ENCODE measurements around the gene EIF4G1. TPM values are rescaled to one million over a fixed set of nuclear protein-coding genes. Genes with fewer than 3 reads are reported as not detected.
A peak's percentile ranks its signal among the peaks of the same experiment; 100 is the strongest.

Gene EIF4G1
- total and polyA plus RNA-seq, 2 experiments from 2014 or later: 166 to 275 TPM

DNA sequence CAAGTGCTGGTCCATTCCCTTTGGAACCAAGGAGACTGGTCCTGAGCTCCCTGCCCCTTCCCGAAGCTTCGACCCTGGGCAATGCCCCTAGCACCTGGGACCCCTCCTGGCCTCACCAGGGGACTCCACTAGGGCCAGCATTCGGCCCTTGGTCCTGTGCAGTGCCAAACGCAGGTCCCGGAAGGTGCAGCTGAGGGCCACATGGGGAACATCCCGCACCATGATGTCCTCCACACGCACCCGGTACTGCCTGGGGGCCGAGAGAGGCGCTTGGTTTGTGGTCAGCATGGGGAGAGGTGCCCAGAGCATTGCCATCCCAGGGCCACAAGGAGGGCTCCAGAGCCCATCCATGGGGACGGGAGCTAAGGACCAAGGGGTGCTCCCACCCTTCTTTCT lies 39.1 kb downstream of the EIF4G1 start:
- H3K36me3 ChIP-seq: peaks cover 10% of the 10 kb centered on the region
- no peaks in the 10 kb centered on the region for H3K27me3 ChIP-seq
- H3K27ac ChIP-seq: no peak overlapping the region
- no peak for DNase-seq (ENCODE audit: low read depth in 1 of 2, low spot score in 1 of 2)
- no peaks in the 10 kb centered on the region for H3K9me3 ChIP-seq (ENCODE audit: low read depth)
- TF ChIP-seq CTCF (IDR thresholded peaks at IDR 0.05; ENCODE audit: low read depth, low read length): no peak
- H3K4me3 ChIP-seq: no peak overlapping the region
- no peaks in the 10 kb centered on the region for H3K4me1 ChIP-seq (ENCODE audit: low read depth)

- no peaks in the 10 kb centered on the region for H3K4me1 ChIP-seq (ENCODE audit: low read depth)
- H3K27me3 ChIP-seq: no peaks in the 10 kb centered on the region
- TF ChIP-seq CTCF (IDR thresholded peaks at IDR 0.05; ENCODE audit: low read depth, low read length): peak; percentile 76
- H3K9me3 ChIP-seq (ENCODE audit: low read depth): no peaks in the 10 kb centered on the region
- peaks cover 10% of the 10 kb centered on the region for H3K36me3 ChIP-seq
- no peak overlapping the region for H3K4me3 ChIP-seq
- peak; percentile 50 to 61 for DNase-seq (ENCODE audit: low read depth in 1 of 2, low spot score in 1 of 2)
- no peak overlapping the region for H3K27ac ChIP-seq
Observed at GRCh38 chr3:184354121-184354728, 39.8 kb downstream of the EIF4G1 start.

GRCh38 chr3:184354754-184355153 lies 40.3 kb downstream of the EIF4G1 start:
- Histone ChIP-seq H3K4me1 (ENCODE audit: low read depth) (no peaks in the 10 kb centered on the region), H3K27me3 (no peaks in the 10 kb centered on the region), H3K4me3 (no peak overlapping the region), H3K9me3 (ENCODE audit: low read depth) (no peaks in the 10 kb centered on the region), H3K36me3 (peaks cover 10% of the 10 kb centered on the region), H3K27ac (no peak overlapping the region)
- DNase-seq (ENCODE audit: low read depth in 1 of 2, low spot score in 1 of 2): no peak
- TF ChIP-seq CTCF (IDR thresholded peaks at IDR 0.05; ENCODE audit: low read depth, low read length): no peak

DNA sequence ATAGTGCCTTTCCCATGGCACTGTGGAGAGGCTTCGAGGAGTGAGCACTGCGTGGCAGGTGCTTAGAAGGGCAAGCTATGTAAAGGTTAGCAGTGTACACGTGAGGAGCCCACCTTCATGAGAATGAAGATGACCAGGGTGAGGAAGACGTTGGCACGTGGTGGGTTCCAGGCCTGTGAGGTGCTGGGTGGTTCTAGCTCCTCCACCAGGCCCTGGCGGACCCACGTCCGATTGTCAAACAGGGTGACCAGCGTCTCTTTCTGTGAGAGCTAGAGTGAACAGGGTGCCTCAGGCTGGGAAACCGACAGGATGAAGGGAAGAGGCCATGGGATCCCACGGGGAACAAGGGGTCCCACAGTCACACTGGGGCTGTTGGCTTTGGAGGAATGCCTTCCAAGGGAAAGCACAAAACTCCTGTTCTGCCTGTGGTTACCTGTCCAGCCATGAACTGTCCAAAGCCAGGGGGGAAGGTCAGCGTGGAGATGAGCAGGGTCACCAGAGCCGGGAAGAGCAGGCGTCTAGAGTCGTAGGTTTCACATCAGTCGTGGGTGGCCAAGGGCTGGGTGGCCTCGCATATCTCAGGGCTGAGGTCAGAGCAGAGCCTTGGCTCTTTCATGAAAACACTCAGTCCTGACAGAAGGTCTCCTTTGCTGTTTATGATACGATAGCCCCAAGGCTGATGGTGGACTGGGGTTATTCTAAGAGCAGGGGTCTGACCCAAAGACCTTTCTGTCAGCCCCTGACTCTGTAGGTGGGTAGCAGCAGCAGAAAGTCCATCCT lies 41.0 kb downstream of the EIF4G1 start:
- Histone ChIP-seq H3K4me1 (ENCODE audit: low read depth) (peaks cover 3% of the 10 kb centered on the region), H3K27me3 (no peaks in the 10 kb centered on the region), H3K27ac (no peak overlapping the region), H3K9me3 (ENCODE audit: low read depth) (no peaks in the 10 kb centered on the region), H3K36me3 (peaks cover 10% of the 10 kb centered on the region), H3K4me3 (no peak overlapping the region)
- no peak for DNase-seq (ENCODE audit: low read depth in 1 of 2, low spot score in 1 of 2)
- no peak for TF ChIP-seq CTCF (IDR thresholded peaks at IDR 0.05; ENCODE audit: low read depth, low read length)

DNA sequence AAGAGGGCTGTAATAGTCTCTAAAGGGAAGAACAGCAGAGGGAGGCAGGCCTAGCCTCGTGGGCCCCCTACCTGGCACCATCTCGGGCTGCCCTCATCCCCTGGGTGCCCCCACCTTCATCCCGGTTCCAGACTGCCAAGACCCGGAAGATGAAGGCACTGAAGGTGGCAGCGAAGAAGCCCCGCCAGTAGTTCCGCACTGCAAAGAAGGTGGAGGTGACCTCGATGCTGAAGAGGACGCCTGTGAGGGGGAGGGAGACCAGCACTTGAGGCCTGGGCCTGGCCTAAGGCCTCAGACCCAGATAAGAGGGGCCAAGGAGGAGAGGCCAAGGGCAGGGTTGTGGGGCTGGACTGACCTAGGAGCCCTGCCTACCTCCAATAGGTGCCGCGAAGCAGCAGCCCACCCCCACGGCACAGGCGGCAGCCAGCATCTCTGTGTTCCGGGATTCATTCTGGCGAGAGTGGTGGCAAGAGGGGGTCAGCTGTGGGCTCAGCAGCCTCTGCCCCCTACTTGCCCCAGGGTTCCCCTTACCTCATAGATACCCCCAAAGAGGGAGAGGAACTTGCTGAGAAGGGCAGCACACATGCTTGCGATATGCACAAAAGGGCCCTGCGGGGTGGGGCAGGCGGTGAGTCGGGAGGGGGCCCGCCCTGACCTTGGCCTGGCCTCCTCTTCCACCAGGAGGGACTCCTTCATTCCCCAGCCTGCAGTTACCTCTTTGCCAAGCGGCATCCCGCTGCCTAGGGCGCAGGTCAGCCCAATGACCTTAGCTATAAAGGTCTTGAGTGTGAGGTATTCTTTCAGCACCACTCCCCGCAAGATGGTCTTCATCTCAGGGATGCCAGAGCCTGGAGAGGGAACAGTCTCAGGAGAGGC lies 43.1 kb downstream of the EIF4G1 start:
- Histone ChIP-seq H3K27me3 (no peaks in the 10 kb centered on the region), H3K9me3 (ENCODE audit: low read depth) (no peaks in the 10 kb centered on the region), H3K4me3 (no peak overlapping the region), H3K27ac (no peak overlapping the region), H3K4me1 (ENCODE audit: low read depth) (peaks cover 9% of the 10 kb centered on the region), H3K36me3 (peaks cover 10% of the 10 kb centered on the region)
- no peak for TF ChIP-seq CTCF (IDR thresholded peaks at IDR 0.05; ENCODE audit: low read depth, low read length)
- DNase-seq (ENCODE audit: low read depth in 1 of 2, low spot score in 1 of 2): no peak
